ENCODE results near the gene ZNF624. TPM values are rescaled to one million over a fixed set of nuclear protein-coding genes. Genes with fewer than 3 reads are reported as not detected.
"Not testable (repeated sequence)": the region's sequence is repeated elsewhere in the genome, so short reads cannot be mapped to it uniquely, and the experiment has no call there.

The ZNF624 gene
- total RNA-seq = 3.7 and 4.0 TPM in 2 replicates

- peak; percentile 80 to 94 for DNase-seq (ENCODE audit: low read depth in 2 of 2)
Measured at GRCh38 chr17:16653367-16654041, at the start of gene ZNF624. Gene ZNF624 (minus strand): TSS chr17:16653850.

DNA sequence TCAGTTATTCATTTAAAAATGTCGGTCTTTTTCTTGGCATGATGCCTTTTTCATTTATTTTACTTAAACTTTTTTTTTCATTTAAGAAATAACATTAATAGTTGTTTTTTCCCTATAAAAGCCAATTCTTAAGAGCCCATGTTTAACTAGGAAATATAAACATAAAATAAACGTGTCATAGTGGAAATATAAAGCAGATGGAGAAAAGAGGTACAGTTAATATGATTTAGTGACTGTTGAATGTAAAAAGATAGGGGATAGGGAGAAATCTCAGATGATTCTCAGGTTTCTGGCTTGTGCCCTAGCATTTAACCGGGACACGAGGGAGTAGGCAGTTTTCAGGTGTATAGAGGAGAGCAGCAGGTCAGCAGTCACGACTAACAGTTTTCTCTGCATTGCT lies 44.0 kb upstream of the ZNF624 start:
- DNase-seq (ENCODE audit: low read depth in 2 of 2) = not testable (repeated sequence)

- not testable (repeated sequence) for DNase-seq (ENCODE audit: low read depth in 2 of 2)
Measured at GRCh38 chr17:16690447-16690846, 36.8 kb upstream of the ZNF624 start.

DNA sequence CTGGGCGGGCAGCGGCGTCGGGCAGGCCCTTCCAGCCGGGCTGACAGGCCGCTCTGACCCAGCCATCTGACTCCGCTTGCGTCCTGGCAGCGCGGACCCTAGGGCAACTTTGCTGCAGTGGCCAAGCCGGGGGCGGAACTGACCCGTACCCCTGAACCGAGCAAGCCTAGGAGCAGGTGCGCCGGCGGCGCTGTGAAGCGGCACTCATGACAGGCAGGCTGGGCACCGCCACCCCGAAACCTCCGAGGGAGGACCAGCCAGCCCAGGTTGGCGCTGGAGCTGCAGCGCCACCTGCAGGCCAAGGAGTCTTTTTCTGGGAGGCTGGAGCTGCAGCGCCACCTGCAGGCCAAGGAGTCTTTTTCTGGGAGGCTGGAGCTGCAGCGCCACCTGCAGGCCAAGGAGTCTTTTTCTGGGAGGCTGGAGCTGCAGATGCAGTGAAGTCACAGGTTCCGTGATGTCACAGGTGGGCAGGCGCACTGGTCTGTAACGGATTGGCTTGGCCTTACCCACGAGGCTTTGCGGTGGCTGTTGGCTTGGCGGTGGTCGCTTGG lies 36.2 kb upstream of the ZNF624 start, which contains the start of gene CCDC144A:
CCDC144A (plus strand) TSS at position 511 of the 551 bp plus-strand sequence. CDS start 160 bp downstream, outside the sequence.
- peak in 1 of 2 donors; percentile 58 for DNase-seq (ENCODE audit: low read depth in 2 of 2)

DNA sequence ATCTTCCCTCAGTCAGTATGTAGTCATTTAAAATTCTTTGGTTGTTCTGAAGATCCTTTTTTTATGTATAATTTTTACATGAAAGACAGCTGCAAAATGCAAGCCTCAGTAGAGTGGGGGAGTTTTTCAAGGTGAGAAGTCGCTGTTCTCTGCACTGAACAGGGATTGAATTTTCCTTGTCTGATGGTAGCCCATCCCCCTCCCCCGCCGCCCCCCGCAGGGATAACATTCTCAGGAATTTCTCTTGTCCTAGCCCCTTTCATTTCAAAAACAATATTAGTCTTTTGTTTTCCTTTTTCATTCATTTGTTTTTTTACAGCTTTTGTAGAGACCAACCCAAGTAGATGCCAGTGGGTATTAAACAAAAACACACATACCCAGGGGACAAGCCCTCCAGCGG lies 33.5 kb upstream of the ZNF624 start:
- not testable (repeated sequence) for DNase-seq (ENCODE audit: low read depth in 2 of 2)

- DNase-seq (ENCODE audit: low read depth in 2 of 2) = not testable (repeated sequence)
Measured at GRCh38 chr17:16686019-16686418, 32.4 kb upstream of the ZNF624 start.

GRCh38 chr17:16683290-16684138 lies 29.9 kb upstream of the ZNF624 start:
- not testable (repeated sequence) for DNase-seq (ENCODE audit: low read depth in 2 of 2)

DNA sequence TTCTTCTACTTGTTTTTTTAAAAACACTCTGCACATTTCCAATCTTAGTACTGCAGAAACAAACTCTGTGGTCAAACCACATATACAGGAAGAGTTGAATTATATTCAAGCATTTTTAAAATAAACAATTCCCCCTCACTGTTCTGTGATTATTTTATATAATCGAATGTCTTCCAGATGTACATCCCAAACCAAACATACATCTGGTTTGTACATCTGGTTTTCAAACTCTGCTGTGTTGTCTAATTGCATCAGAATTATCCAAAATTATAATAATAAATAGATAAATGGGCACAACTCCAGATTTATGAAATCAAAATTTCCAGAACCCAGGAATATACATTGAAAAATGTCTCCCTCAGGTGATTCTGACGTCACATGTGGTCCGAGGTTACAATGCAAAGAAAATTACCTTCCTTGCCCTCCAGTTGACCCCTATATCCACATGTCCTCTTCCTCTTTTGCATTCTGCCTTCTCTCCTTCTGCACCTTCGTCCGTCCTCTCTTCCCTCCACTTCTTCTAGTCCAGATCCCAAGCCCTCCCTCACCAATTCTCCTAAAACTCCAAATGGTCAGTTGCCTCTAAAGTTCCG lies 23.1 kb upstream of the ZNF624 start:
- DNase-seq (ENCODE audit: low read depth in 2 of 2) = no peak

DNA sequence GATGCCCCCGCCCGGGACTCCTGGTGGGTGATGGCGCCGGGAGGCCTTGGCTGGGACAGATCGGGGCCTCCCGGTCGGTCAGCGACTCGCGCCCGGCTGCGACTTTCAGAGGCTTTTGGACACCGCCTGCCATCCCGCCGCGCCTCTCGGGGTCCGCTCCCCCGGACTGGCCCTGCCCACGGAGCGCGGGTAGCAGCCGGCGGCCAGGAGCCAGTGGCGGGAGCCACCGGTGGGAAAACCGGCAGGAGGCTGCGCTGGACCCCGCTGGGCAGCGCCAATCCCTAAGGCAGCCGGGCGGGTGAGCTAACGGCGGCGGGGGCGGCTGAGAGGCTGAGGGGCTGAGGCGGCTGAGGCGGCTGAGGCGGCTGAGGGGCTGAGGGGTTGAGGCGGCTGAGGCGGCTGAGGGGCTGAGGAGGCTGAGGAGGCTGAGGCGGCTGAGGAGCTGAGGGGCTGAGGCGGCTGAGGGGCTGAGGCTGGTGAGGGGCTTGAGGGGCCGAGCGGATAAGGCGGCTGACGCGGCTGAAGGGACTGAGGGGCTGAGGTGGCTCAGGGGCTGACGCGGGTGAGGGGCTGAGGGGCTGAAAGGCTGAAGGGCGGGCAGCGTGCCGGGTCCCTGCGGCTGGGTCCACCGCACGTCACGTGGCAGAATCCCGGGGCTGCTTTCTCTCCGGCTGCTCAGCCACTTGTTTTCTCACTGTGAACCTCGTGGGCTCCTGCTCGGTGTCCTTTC lies 13.4 kb upstream of the ZNF624 start:
- DNase-seq (ENCODE audit: low read depth in 2 of 2) = peak in 1 of 2 donors; percentile 2

GRCh38 chr17:16666553-16666906 lies 12.9 kb upstream of the ZNF624 start:
- not testable (repeated sequence) for DNase-seq (ENCODE audit: low read depth in 2 of 2)

DNA sequence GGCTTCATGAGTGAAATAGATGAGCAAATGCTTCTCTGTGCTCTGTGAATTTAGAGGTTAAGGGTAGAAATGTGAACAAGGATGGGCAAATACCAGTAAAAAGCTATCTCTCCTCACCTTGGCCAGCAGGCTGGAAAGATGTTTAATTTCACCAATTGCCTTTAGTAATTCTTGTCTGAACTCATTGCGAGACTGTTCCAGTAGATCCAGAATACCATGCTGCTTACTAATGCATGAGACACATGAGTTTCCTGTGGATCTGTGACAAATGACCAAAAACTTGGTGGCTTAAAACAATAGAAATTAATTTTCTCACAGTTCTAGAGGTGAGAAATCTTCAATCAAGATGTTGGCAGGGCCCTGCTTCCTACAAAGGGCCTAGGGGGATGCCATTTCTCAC lies 9.3 kb upstream of the ZNF624 start:
- DNase-seq (ENCODE audit: low read depth in 2 of 2) = no peak

DNA sequence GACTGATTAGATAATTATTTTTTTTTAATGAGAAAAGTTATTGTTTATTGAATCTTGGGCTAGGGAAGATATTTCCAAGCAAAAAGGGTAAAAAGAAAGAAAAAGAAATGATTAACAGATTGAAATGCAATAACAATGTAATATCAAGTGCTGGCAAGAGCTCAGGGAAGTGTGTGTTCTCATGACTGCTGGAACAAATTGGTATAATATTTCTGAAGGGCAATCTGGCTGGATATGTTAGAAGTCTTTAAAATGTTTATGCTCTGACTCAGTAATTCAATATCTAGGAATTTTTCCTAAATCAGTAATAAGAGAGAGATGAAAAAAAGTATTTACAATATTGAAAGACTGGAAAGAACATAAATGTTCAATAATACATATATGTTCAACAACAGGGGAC lies 7.6 kb upstream of the ZNF624 start:
- no peak for DNase-seq (ENCODE audit: low read depth in 2 of 2)

GRCh38 chr17:16652847-16653366 lies 743 bp downstream of the ZNF624 start:
- DNase-seq (ENCODE audit: low read depth in 2 of 2) = peak in 1 of 2 donors; percentile 14

DNA sequence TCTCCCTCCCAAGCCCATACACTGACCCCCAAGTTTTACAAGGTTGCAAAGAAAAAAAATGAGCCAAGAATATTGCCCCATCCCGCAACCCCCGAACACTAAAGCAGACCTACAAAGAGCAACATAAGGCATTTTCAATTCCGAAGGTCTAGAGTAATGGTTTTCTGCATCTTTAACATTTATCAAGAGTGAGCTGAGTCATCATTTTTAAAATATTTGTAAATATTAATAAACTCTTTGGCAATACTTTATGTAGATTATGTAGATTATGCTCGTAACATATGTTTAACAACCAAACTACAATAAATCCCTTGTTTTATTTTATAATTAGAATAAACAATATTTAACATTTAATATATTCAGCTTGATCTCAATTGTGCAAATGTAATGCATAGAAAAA lies 1.4 kb downstream of the ZNF624 start:
- no peak for DNase-seq (ENCODE audit: low read depth in 2 of 2)

GRCh38 chr17:16649585-16649984 lies 4.1 kb downstream of the ZNF624 start:
- DNase-seq (ENCODE audit: low read depth in 2 of 2) = no peak

DNA sequence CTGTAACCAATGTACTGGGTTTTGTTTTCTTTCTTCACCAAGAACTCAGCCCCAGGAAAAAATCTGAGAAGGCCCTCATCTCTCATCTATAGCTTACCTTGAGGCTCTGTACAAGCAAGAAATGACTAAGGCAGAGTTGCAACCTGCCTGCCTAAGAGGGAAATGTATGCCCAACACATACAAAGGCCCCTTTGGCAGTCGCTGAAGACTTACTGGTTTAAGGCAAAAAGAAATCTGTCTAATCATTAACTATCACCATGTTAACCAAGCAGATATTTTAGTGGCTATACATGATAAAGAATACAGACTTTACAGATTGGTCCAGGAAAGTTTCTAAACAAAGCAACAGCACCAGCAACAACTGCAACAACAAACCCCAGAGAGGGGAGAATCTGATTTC lies 14.2 kb downstream of the ZNF624 start:
- no peak for DNase-seq (ENCODE audit: low read depth in 2 of 2)

- DNase-seq (ENCODE audit: low read depth in 2 of 2) = no peak
Measured at GRCh38 chr17:16623282-16623681, 30.4 kb downstream of the ZNF624 start.

- DNase-seq (ENCODE audit: low read depth in 2 of 2) = no peak
Measured at GRCh38 chr17:16622540-16623277, 30.9 kb downstream of the ZNF624 start.

GRCh38 chr17:16617481-16618060 lies 36.1 kb downstream of the ZNF624 start:
- no peak for DNase-seq (ENCODE audit: low read depth in 2 of 2)

DNA sequence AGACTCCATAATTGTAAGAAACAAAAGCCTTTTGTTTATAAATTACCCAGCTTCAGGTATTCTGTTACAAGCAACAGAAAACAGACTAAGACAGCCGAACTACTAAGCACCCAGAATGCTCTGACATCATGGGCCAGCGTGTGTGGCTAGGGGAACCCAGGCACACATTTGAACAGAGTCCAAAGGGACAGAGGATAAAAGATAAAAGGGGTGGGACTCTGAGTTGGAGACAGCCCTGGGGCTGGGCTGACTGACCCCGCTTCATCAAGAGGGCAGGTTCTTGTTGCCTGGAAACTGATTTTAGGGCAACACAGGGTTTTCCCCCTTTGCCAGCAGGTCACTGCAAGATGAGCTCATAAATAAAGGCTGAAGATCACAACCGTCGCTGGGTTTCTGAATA lies 54.1 kb downstream of the ZNF624 start:
- no peak for DNase-seq (ENCODE audit: low read depth in 2 of 2)

All from dermis microvascular lymphatic vessel endothelial cell (primary cell).